HepG2 (cell line): ENCODE measurements around the gene UBE3D. TPM values are rescaled to one million over a fixed set of nuclear protein-coding genes. Genes with fewer than 3 reads are reported as not detected.

ENCODE experiments used
- ATAC-seq: fragments of 200-7000 bp; cut with Tn5 transposase; 3 replicates; pipeline ENCODE4 v1.9.1; 2020; ENCODE audit warnings: mild to moderate bottlenecking, moderate library complexity
- BruUV-seq: library from RNA; stranded (reverse); fragments of 400-500 nt; replicated peaks from 2 replicates; lab custom pipeline; 2021; lab: Mats Ljungman, UMichigan
- CTCF ChIA-PET: fragments of 300-600 bp; formaldehyde crosslinking; extraction: SDS; loops from one replicate; lab custom pipeline; 2021; ENCODE audit warnings: low total read pairs, inconsistent platforms, low intra/inter-chr PET ratio; lab: Yijun Ruan, JAX
- POLR2A ChIA-PET: fragments of 350-600 bp; sonication (Branson Sonifier 250); formaldehyde crosslinking; loops from one replicate; lab custom pipeline; 2020; ENCODE audit warnings: antibody characterized with exemption, inconsistent platforms; lab: Yijun Ruan, JAX
- DNase-seq: peaks from one replicate; pipeline ENCODE4 v3.0.0-alpha.2; 2015; ENCODE audit warnings: low spot score
- FAIRE-seq: peaks from 3 replicates; lab custom pipeline; 2011; peaks lifted over from hg19 to GRCh38; lab: Jason Lieb, UNC
- H2AFZ ChIP-seq: one replicate; pipeline ENCODE4 v1.6.1; 2011; ENCODE audit warnings: low read length, inconsistent platforms
- H3K27ac ChIP-seq: fragments of 300-600 bp; 3 replicates; pipeline ENCODE4 v1.8.0; 2011; ENCODE audit warnings: mixed run types, mild to moderate bottlenecking, mixed read lengths, low read length, inconsistent platforms; ENCODE audit not compliant: insufficient read depth; ENCODE audit errors: extremely low read length
- H3K27me3 ChIP-seq, 2 experiments: fragments of 200-600 bp in 1 of 2; 2 replicates in 1 of 2; 3 replicates in 1 of 2; pipeline versions ENCODE4 v1.6.0 to v1.8.0; 2011; ENCODE audit warnings: low read length in 2 of 2, mild to moderate bottlenecking in 2 of 2, moderate library complexity in 2 of 2, inconsistent platforms in 1 of 2; ENCODE audit not compliant: insufficient read depth in 2 of 2, control insufficient read depth in 1 of 2
- H3K36me3 ChIP-seq, 2 experiments: fragments of 200-600 bp in 1 of 2; replicated peaks in 1 of 2; 2 replicates in 1 of 2; 3 replicates in 1 of 2; pipeline versions ENCODE4 v1.5.1 to v1.8.0; 2011; ENCODE audit warnings: low read length in 2 of 2, inconsistent platforms in 1 of 2; ENCODE audit not compliant: insufficient read depth in 2 of 2, control insufficient read depth in 1 of 2
- H3K4me1 ChIP-seq: 2 replicates; pipeline ENCODE4 v1.5.1; 2012; ENCODE audit warnings: low read length, inconsistent platforms; ENCODE audit not compliant: insufficient read depth
- H3K4me2 ChIP-seq: 2 replicates; pipeline ENCODE4 v1.6.0; 2011; ENCODE audit warnings: low read depth, low read length, inconsistent platforms
- H3K4me3 ChIP-seq, 3 experiments: fragments of 200-600 bp in 1 of 3; sonication (generic), shearing (Covaris generic) in 1 of 3; replicated peaks in 1 of 3; 2 replicates each; pipeline ENCODE4 v1.5.1; 2011 to 2016; ENCODE audit warnings: low read length in 3 of 3, inconsistent platforms in 2 of 3, low read depth in 2 of 3, mild to moderate bottlenecking in 2 of 3, control low read depth in 1 of 3, mixed read lengths in 1 of 3; ENCODE audit not compliant: insufficient read depth in 1 of 3
- H3K79me2 ChIP-seq: one replicate; pipeline ENCODE4 v1.6.1; 2011; ENCODE audit warnings: low read length, inconsistent platforms; ENCODE audit not compliant: insufficient read depth
- H3K9ac ChIP-seq: 2 replicates; pipeline ENCODE4 v1.6.0; 2011; ENCODE audit warnings: mild to moderate bottlenecking, low read depth, low read length, inconsistent platforms; ENCODE audit not compliant: insufficient read depth
- H3K9me3 ChIP-seq: 2 replicates; pipeline ENCODE4 v1.5.1; 2012; ENCODE audit warnings: mild to moderate bottlenecking, low read length
- H4K20me1 ChIP-seq: 2 replicates; pipeline ENCODE4 v1.6.0; 2011; ENCODE audit warnings: inconsistent platforms, mild to moderate bottlenecking, low read length, moderate library complexity; ENCODE audit not compliant: insufficient read depth
- ATRX ChIP-seq: sonication (generic); formaldehyde crosslinking; IDR thresholded peaks from 2 replicates; pipeline ENCODE4 v1.4.0; 2020; ENCODE audit warnings: missing genetic modification reagents, borderline replicate concordance
- ELK4 ChIP-seq: sonication (generic); formaldehyde crosslinking; IDR thresholded peaks from 2 replicates; pipeline ENCODE4 v1.9.0; 2021; ENCODE audit warnings: missing genetic modification reagents, borderline replicate concordance
- FOXK2 ChIP-seq: fragments of 450-650 bp; IDR thresholded peaks from 2 replicates; pipeline ENCODE4 v1.6.1; 2016
- IRX3 ChIP-seq: sonication (generic); formaldehyde crosslinking; IDR thresholded peaks from 2 replicates; pipeline ENCODE4 v1.8.1; 2023; ENCODE audit warnings: mild to moderate bottlenecking, low read depth, missing genetic modification reagents, borderline replicate concordance
- MXD1 ChIP-seq: sonication (generic); formaldehyde crosslinking; IDR thresholded peaks from 2 replicates; pipeline ENCODE4 v1.4.0; 2020; ENCODE audit warnings: mild to moderate bottlenecking, missing genetic modification reagents
- MXD3 ChIP-seq: IDR thresholded peaks from 2 replicates; pipeline ENCODE4 v1.6.1; 2016; ENCODE audit warnings: mild to moderate bottlenecking, missing biosample characterization, missing genetic modification reagents
- MXD4 ChIP-seq: IDR thresholded peaks from 2 replicates; pipeline ENCODE4 v1.6.1; 2016; ENCODE audit warnings: mild to moderate bottlenecking, missing biosample characterization, missing genetic modification reagents
- NCOA5 ChIP-seq: sonication (generic); formaldehyde crosslinking; IDR thresholded peaks from 2 replicates; pipeline ENCODE4 v1.4.0; 2020; ENCODE audit warnings: missing genetic modification reagents
- PRDM4 ChIP-seq: sonication (generic); formaldehyde crosslinking; IDR thresholded peaks from 2 replicates; pipeline ENCODE4 v1.9.0; 2021; ENCODE audit warnings: missing genetic modification reagents, borderline replicate concordance
- ZBTB2 ChIP-seq: sonication (generic); formaldehyde crosslinking; IDR thresholded peaks from 2 replicates; pipeline ENCODE4 v1.8.0; 2022; ENCODE audit warnings: low read depth, missing genetic modification reagents
- ZC3H13 ChIP-seq: sonication (generic); formaldehyde crosslinking; IDR thresholded peaks from 2 replicates; pipeline ENCODE4 v1.8.1; 2023; ENCODE audit warnings: mild to moderate bottlenecking, missing genetic modification reagents, moderate library complexity
- ZNF142 ChIP-seq: sonication (generic); formaldehyde crosslinking; IDR thresholded peaks from 2 replicates; pipeline ENCODE4 v1.4.0; 2020; ENCODE audit warnings: missing genetic modification reagents
- ZNF782 ChIP-seq: sonication (generic); formaldehyde crosslinking; IDR thresholded peaks from 2 replicates; pipeline ENCODE4 v1.4.0; 2020; ENCODE audit warnings: missing genetic modification reagents, mild to moderate bottlenecking, borderline replicate concordance
- in situ Hi-C: cut with HindIII; loops from 2 replicates; pipeline ENCODE4 v1.10.0; 2017; ENCODE audit warnings: low pct_unique_long_range_greater_than_20kb; ENCODE audit not compliant: extremely low pct_ligation_motif_present
- intact Hi-C: fragments of 100-400 bp; cut with micrococcal nuclease; formaldehyde crosslinking; loops from one replicate; pipeline ENCODE4 v1.10.0; 2022; ENCODE audit not compliant: unreplicated experiment
- polyA plus RNA-seq, 8 experiments: library from polyadenylated mRNA; depleted of rRNA in 3 of 8; stranded (reverse) in 7 of 8; unstranded in 1 of 8; fragments of >200 nt; fragmentation: Illumina TruSeq in 4 of 8; extraction: Trizol in 4 of 8; gene quantifications; 2 replicates each; pipeline versions ENCODE4 v1.2.1 to v1.2.3, GENCODE V29; 2011 to 2016; ENCODE audit warnings: low read depth in 4 of 8, missing spikeins in 1 of 8, mixed read lengths in 1 of 8; ENCODE audit not compliant: insufficient read depth in 1 of 8
- total RNA-seq, 5 experiments: library from RNA; depleted of rRNA; stranded (reverse); fragments of >200 nt; fragmentation: Illumina TruSeq; extraction: Trizol; gene quantifications; 2 replicates each; pipeline ENCODE4 v1.2.3, GENCODE V29; 2016; ENCODE audit warnings: low read depth in 1 of 5

Gene UBE3D
- total and polyA plus RNA-seq, 2 of the 13 experiments (the other 11 are each of a cell fraction or from before 2014, with no cell fraction given), result 5.1 to 11.4 TPM

GRCh38 chr6:82996156-82996555 lies 69.5 kb downstream of the UBE3D start:
- CTCF ChIA-PET, result no interaction called here
- no TSS peak for BruUV-seq

More at GRCh38 chr6:82996156-82996555, 69.5 kb downstream of the UBE3D start:
- H3K9ac ChIP-seq, result no peak overlapping the region
- POLR2A ChIA-PET, result no interaction called here
- no peaks in the 10 kb centered on the region for H4K20me1 ChIP-seq
- no peaks in the 10 kb centered on the region for H3K79me2 ChIP-seq
- H3K36me3 ChIP-seq, result no peaks in the 10 kb centered on the region
- DNase-seq (no peak), FAIRE-seq (no peak), ATAC-seq (no peak)
- H3K4me2 ChIP-seq, result no peak overlapping the region
- in situ Hi-C loops, result no loop called here
- no peak overlapping the region for H2AFZ ChIP-seq
- TF ChIP-seq MXD3 (no peak), PRDM4 (no peak), ZNF142 (CRISPR knock-in tag) (no peak), FOXK2 (no peak), MXD1 (CRISPR knock-in tag) (no peak), ATRX (CRISPR knock-in tag) (no peak), ZNF782 (CRISPR knock-in tag) (no peak), MXD4 (CRISPR knock-in tag) (no peak), IRX3 (CRISPR knock-in tag) (no peak), ELK4 (no peak), ZC3H13 (CRISPR knock-in tag) (no peak), NCOA5 (CRISPR knock-in tag) (no peak), ZBTB2 (CRISPR knock-in tag) (no peak)
- no peak overlapping the region for H3K4me3 ChIP-seq
- H3K27me3 ChIP-seq, result no peaks in the 10 kb centered on the region
- H3K27ac ChIP-seq, result no peak overlapping the region
- no peaks in the 10 kb centered on the region for H3K4me1 ChIP-seq
- intact Hi-C loops, result no loop called here
- H3K9me3 ChIP-seq, result no peaks in the 10 kb centered on the region
